Adipocyte (in vitro differentiated cells): Measurements from ENCODE around the gene ATAD3A.
A peak's percentile ranks its signal among the peaks of the same experiment; 100 is the strongest.

Source experiments
- DNase-seq: peaks from one replicate; pipeline ENCODE4 v3.0.0-alpha.2; 2015; ENCODE audit warnings: low read depth
- H3K27me3 ChIP-seq: replicated peaks from 2 replicates; pipeline ENCODE4 v1.7.0; 2013; ENCODE audit warnings: mild to moderate bottlenecking, low read length, moderate library complexity; ENCODE audit not compliant: control insufficient read depth, insufficient read depth
- H3K36me3 ChIP-seq: 2 replicates; pipeline ENCODE4 v1.7.0; 2013; ENCODE audit warnings: low read length, mild to moderate bottlenecking, moderate library complexity; ENCODE audit not compliant: control insufficient read depth, insufficient read depth, severe bottlenecking
- H3K4me1 ChIP-seq: 2 replicates; pipeline ENCODE4 v1.7.0; 2013; ENCODE audit warnings: mild to moderate bottlenecking, low read length, moderate library complexity; ENCODE audit not compliant: control insufficient read depth, insufficient read depth
- H3K4me3 ChIP-seq: 2 replicates; pipeline ENCODE4 v1.7.0; 2013; ENCODE audit warnings: mild to moderate bottlenecking, low read length, moderate library complexity
- H3K9ac ChIP-seq: 2 replicates; pipeline ENCODE4 v1.7.0; 2013; ENCODE audit warnings: mild to moderate bottlenecking, low read length, moderate library complexity
- H3K9me3 ChIP-seq: 2 replicates; pipeline ENCODE4 v1.7.0; 2013; ENCODE audit warnings: mild to moderate bottlenecking, low read length, moderate library complexity; ENCODE audit not compliant: control insufficient read depth

ATAD3A gene

DNA sequence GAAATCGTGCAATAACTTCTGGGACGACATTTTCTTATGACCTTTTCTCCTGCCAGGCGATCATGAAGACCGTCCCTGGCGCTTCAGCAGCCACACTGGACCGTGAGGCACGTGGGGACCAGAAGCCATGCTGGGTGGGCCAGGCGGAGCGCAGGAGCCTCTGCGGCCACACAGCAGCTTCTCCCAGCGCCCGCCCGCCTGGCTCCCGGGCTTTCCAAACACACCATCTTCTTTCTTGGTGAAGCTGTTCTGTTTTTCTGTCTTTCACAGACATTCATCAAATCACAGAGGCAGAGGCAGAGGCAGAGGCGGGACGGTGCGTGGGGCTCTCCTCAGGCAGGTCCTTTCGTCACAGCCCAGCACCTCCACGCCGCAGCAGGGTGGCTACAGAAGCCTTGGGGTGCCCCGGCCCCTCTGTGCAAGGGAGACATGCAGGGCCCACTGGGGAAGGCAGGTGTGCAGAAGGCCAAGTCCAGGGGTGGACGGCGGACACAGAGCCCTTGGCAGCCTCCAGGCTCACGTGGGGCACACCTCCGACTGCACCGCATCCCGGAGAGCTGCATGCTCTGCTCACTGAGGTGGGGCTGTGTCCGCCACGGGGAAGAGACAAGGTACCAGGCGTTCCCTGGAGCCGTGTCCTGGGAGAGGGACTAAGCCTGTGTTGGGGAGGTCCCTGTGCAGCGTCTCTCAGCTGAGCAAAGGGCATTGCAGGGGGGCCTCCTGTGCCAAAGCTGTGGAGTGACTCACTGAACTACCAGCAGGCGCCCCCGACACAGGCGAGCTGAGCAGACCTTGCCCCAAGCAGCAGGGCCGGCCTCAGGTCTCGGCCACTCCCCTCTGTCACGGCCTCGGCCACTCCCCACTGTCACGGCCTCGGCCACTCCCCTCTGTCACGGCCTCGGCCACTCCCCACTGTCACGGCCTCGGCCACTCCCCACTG is 31.1 kb downstream of the ATAD3A start:
- DNase-seq, result no peak
- H3K4me1 ChIP-seq, result peaks cover 4% of the 10 kb centered on the region
- peaks cover 23% of the 10 kb centered on the region for H3K36me3 ChIP-seq
- H3K9ac ChIP-seq, result no peak overlapping the region
- H3K4me3 ChIP-seq, result no peak overlapping the region
- no peaks in the 10 kb centered on the region for H3K27me3 ChIP-seq
- no peaks in the 10 kb centered on the region for H3K9me3 ChIP-seq

DNA sequence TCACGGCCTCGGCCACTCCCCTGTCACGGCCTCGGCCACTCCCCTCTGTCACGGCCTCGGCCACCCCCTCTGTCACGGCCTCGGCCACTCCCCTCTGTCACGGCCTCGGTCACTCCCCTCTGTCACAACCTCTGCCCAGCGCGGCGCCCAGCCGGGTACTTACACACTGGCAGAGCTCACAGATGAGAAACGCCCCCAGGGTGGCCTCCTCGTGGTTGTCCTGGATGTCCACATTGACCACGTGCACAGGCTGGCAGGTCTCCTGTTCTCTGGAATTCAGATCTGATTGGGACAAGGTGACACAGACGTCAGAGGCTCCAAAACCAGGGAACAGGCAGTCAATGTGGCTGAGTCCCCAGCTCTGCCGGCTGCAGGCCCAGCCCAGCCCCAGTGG is 31.7 kb downstream of the ATAD3A start:
- DNase-seq, result no peak
- H3K4me1 ChIP-seq, result peaks cover 4% of the 10 kb centered on the region
- H3K9me3 ChIP-seq, result no peaks in the 10 kb centered on the region
- H3K36me3 ChIP-seq, result peaks cover 23% of the 10 kb centered on the region
- no peaks in the 10 kb centered on the region for H3K27me3 ChIP-seq
- no peak overlapping the region for H3K9ac ChIP-seq
- H3K4me3 ChIP-seq, result no peak overlapping the region

DNA sequence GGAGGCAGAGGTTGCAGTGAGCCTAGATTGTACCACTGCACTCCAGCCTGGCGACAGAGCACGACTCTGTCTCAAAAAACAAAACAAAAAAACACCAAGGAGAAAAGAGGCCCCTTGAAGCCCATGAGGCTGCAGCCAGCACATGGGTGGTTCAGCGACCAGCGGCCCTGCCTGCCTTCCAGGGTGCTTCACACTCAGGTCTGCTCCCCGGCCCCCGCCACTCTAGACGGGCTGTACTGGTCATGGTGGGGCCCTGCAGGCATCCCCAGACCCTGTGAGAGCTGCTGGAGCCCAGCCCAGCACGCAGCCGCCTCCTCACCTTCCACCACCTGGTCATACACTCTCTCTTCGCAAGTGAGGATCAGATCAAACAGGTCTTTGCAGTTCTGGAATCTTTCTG is 32.6 kb downstream of the ATAD3A start:
- Histone ChIP-seq H3K9me3 (no peaks in the 10 kb centered on the region), H3K4me1 (peaks cover 4% of the 10 kb centered on the region), H3K36me3 (peaks cover 23% of the 10 kb centered on the region), H3K4me3 (no peak overlapping the region), H3K9ac (no peak overlapping the region), H3K27me3 (no peaks in the 10 kb centered on the region)
- DNase-seq, result no peak

DNA sequence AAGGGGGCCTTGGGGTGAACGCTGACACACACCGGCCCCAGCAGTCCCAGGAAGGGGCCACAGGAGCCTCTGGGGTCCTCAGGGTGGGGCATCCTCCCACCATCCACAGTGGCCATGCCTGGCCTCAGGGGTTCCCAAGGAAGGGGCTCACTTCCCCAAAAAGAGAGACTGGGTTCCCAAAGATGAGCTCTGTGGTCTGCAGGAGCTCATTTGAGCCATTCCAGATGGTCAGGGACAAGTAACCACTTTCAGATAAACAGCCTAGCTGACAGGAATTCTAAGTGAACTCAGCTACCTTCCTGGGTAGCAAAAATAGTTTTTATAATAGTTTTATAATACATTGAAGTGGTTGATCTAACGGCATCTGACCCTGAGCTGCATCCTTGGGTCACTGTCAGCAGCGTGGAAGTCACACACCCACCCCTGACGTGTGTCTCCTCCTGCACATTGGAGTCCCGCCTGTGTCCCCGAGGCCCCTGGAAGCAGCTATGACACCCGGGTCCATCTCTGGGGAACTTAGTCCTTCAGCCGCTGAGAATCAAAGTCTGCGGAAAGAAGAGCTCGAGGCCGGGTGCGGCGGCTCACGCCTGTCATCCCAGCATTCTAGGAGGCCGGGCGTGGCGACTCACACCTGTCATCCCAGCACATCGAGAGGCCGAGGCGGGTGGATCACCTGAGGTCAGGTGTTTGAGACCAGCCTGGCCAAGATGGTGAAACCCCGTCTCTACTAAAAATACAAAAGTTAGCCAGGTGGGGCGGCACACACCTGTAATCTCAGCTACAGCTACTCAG is 34.2 kb downstream of the ATAD3A start:
- Histone ChIP-seq H3K4me3 (no peak overlapping the region), H3K36me3 (peaks cover 23% of the 10 kb centered on the region), H3K9ac (no peak overlapping the region)

DNA sequence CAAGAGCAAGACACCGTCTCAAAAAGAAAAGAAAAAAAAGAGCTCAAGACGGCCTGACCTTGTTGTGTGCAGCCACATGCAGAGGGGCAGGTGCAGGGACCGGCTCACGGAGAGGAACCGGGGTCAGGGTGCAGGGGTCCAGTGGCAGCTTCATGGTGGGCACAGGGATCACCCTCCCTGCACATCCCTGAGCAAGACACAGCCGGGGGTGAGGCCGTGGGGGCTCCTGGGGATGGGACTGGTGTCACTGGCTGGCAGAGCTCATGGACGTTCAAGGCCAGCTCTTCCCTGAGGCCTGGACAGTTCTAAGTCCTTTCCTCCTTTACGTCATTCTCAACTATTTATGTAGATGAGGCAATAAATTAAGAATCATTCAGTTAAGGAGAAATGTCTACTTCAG is 35.0 kb downstream of the ATAD3A start:
- DNase-seq, result no peak
- Histone ChIP-seq H3K9me3 (no peaks in the 10 kb centered on the region), H3K9ac (no peak overlapping the region), H3K27me3 (no peaks in the 10 kb centered on the region), H3K4me3 (no peak overlapping the region), H3K4me1 (peaks cover 23% of the 10 kb centered on the region), H3K36me3 (peaks cover 14% of the 10 kb centered on the region)

More for the DNA sequence above, 34.2 kb downstream of the ATAD3A start:
- H3K4me1 ChIP-seq, result peaks cover 14% of the 10 kb centered on the region
- no peaks in the 10 kb centered on the region for H3K27me3 ChIP-seq
- DNase-seq, result no peak
- no peaks in the 10 kb centered on the region for H3K9me3 ChIP-seq

DNA sequence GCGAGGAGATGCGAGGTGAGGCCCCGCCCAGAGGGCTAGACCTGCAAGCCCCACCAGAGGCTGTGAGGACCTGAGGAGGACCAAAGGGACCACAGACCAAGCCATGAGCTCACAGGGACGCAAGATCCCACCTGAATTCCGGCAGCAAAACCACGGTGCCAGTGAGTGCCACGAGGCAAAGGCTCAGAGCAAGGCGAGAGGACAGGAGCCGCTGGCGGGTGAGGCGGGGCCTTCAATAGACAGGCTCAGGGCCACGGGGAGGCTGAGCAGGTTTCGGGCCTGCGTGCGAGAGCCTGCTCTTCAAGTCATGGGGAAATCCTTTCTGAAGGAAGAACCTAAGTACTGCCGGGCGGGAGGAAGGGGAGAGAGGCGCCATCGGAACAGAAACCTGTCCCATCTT is 35.5 kb downstream of the ATAD3A start:
- DNase-seq, result no peak
- H3K27me3 ChIP-seq, result no peaks in the 10 kb centered on the region
- H3K36me3 ChIP-seq, result peaks cover 12% of the 10 kb centered on the region
- H3K4me1 ChIP-seq, result peaks cover 28% of the 10 kb centered on the region
- H3K4me3 ChIP-seq, result no peak overlapping the region
- H3K9ac ChIP-seq, result no peak overlapping the region
- H3K9me3 ChIP-seq, result no peaks in the 10 kb centered on the region

DNA sequence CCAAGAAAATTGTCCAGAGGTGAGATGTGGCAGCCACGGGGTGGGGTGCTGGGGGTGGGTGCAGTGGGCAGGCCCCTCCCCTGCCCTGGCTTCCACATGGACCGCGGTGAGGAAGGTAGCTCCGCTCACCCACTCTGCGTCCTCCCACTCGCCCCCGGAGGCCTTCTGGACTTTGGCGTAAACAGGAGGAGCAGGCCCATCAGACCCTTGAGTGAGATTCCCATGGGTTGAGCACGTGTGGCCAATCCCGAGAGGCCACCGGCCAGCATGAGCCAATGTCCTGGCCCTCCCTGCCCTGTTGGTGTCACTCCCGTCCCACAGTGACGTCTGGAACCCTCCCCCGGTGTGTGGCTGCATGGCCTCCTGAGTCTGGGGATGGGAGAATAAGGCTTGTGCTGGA is 36.6 kb downstream of the ATAD3A start:
- H3K36me3 ChIP-seq, result peaks cover 3% of the 10 kb centered on the region
- H3K9me3 ChIP-seq, result no peaks in the 10 kb centered on the region
- no peak overlapping the region for H3K9ac ChIP-seq
- DNase-seq, result no peak
- H3K27me3 ChIP-seq, result no peaks in the 10 kb centered on the region
- H3K4me3 ChIP-seq, result no peak overlapping the region
- peaks cover 34% of the 10 kb centered on the region for H3K4me1 ChIP-seq

DNA sequence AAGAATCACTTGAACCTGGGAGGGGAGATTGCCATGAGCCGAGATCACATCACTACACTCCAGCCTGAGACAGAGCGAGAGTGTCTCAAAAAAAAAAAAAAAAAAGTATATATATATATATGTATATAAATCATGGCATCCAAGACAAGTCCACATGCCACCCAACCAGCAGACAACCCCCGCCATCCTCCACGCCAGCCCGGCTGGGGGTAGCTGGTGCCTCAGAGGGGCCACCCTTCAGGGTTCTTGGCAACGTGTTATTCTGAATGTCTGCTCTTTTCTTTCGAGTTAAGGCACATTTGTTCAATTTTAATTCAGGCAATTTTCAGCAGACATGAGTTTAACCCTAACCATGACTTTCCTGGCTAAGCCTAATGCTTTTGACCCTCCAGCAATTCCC is 38.1 kb downstream of the ATAD3A start:
- DNase-seq, result no peak
- no peaks in the 10 kb centered on the region for H3K9me3 ChIP-seq
- H3K36me3 ChIP-seq, result peaks cover 3% of the 10 kb centered on the region
- H3K9ac ChIP-seq, result peak overlapping the region; percentile 72
- H3K4me3 ChIP-seq, result no peak overlapping the region
- H3K4me1 ChIP-seq, result peaks cover 36% of the 10 kb centered on the region
- no peaks in the 10 kb centered on the region for H3K27me3 ChIP-seq

DNA sequence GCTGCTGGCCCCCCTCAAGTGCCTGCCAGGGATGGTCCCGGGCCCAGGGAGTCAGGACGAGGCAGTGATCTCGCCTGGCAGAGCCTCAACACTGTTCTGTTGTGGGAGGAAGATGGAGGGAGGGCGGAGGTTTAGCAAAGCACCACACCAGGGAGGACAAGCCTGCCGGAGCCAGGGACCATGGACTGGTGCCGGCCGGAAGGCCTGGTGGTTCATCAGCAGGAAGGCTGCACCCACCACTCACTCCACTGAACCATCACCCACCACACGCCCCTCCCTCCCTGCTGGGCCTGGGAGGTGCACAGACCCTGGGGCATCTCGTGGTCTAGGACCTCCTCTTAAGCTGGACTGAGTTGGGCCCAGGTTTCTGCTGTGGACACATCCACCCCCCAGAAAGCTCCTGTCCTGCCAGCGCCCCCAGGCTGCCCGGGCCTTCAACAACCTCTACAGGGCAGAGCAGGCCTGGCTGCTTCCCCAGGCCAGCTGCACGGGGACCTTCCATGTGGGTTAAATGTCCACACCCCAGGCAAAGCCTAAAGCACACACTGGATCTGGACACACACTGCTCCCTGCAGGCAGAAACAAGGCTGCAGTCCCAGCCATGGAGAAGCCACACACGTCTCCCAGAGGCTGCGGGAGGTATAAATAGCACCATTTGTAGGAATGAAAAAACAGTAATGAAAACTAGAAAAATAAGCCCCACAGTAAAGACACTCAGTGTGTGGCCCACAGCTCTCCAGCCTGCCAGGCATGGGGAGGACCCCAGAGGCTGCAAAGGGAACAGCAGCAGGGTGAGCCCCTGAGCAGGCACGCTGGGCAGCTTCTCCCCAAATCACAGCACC is 38.9 kb downstream of the ATAD3A start:
- no peak overlapping the region for H3K4me3 ChIP-seq
- H3K4me1 ChIP-seq, result peaks cover 36% of the 10 kb centered on the region
- no peaks in the 10 kb centered on the region for H3K27me3 ChIP-seq
- H3K36me3 ChIP-seq, result peaks cover 3% of the 10 kb centered on the region
- no peak for DNase-seq
- peak overlapping the region; percentile 72 for H3K9ac ChIP-seq
- no peaks in the 10 kb centered on the region for H3K9me3 ChIP-seq

DNA sequence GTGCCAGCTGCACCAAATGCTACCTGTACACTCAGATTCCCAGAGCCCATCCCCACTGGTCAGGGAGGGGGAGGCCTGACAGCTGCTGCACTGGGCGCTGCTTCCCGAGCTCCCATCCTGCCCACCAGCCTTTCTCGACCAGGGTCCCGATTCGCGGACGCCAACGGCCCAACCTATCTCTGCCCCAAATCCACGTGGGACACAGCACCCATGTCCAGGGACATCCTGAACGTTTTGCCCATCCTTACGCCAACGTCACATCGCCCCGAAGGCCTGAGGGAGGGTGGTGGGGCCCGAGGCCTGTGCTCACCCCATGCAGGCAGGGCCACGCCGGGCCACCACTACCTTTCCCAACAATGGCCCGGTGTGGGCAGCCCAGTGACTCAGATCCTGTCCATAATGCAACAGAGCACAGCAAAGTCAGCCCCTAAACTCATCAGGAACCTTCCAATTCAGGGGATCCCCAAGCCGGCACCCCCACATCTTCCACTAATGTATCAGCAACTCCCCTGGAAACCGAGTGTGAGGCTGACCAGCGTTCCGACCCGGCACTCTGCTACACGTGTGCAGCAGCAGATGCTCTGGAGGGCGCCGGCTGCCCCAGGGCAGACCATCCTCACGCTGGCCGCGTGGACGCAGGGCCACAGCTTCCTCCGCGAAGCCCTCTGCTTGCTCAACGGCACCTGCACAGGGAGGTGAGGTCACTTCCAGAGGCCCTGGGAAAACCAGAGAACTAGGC is 39.7 kb downstream of the ATAD3A start:
- peaks cover under 1% of the 10 kb centered on the region for H3K36me3 ChIP-seq
- no peaks in the 10 kb centered on the region for H3K9me3 ChIP-seq
- H3K9ac ChIP-seq, result peak overlapping the region; percentile 72
- peaks cover 36% of the 10 kb centered on the region for H3K4me1 ChIP-seq
- DNase-seq, result no peak
- H3K27me3 ChIP-seq, result no peaks in the 10 kb centered on the region
- no peak overlapping the region for H3K4me3 ChIP-seq
